Measurements from ENCODE around the gene KCTD20.

Gene KCTD20

GRCh38 chr6:36499918-36500317 is 57.1 kb downstream of the KCTD20 start:
- Histone ChIP-seq H3K4me1 (ENCODE audit: control insufficient read depth, low read depth, low read length) (no peaks in the 10 kb centered on the region), H3K9me3 (ENCODE audit: control insufficient read depth, low read depth, low read length) (no peaks in the 10 kb centered on the region), H3K36me3 (ENCODE audit: control insufficient read depth, low read depth, low read length) (peaks cover 23% of the 10 kb centered on the region), H3K27me3 (ENCODE audit: control insufficient read depth, insufficient read depth, low read length) (no peaks in the 10 kb centered on the region), H3K9ac (ENCODE audit: low read length) (no peak overlapping the region), H3K27ac (ENCODE audit: low read length) (no peak overlapping the region), H3K4me3 (ENCODE audit: low read length) (no peak overlapping the region)

- Histone ChIP-seq H3K27ac (ENCODE audit: low read length) (no peak overlapping the region), H3K9ac (ENCODE audit: low read length) (no peak overlapping the region), H3K36me3 (ENCODE audit: control insufficient read depth, low read depth, low read length) (peaks cover 20% of the 10 kb centered on the region), H3K9me3 (ENCODE audit: control insufficient read depth, low read depth, low read length) (no peaks in the 10 kb centered on the region), H3K27me3 (ENCODE audit: control insufficient read depth, insufficient read depth, low read length) (no peaks in the 10 kb centered on the region), H3K4me1 (ENCODE audit: control insufficient read depth, low read depth, low read length) (no peaks in the 10 kb centered on the region), H3K4me3 (ENCODE audit: low read length) (no peak overlapping the region)
These were observed 58.9 kb downstream of the KCTD20 start for GRCh38 chr6:36501686-36502085.

GRCh38 chr6:36504181-36504580 is 61.4 kb downstream of the KCTD20 start:
- peaks cover 11% of the 10 kb centered on the region for H3K36me3 ChIP-seq (ENCODE audit: control insufficient read depth, low read depth, low read length)
- no peaks in the 10 kb centered on the region for H3K9me3 ChIP-seq (ENCODE audit: control insufficient read depth, low read depth, low read length)
- no peak overlapping the region for H3K4me3 ChIP-seq (ENCODE audit: low read length)
- no peak overlapping the region for H3K9ac ChIP-seq (ENCODE audit: low read length)
- H3K4me1 ChIP-seq (ENCODE audit: control insufficient read depth, low read depth, low read length), result no peaks in the 10 kb centered on the region
- H3K27me3 ChIP-seq (ENCODE audit: control insufficient read depth, insufficient read depth, low read length), result no peaks in the 10 kb centered on the region
- no peak overlapping the region for H3K27ac ChIP-seq (ENCODE audit: low read length)

- no peaks in the 10 kb centered on the region for H3K9me3 ChIP-seq (ENCODE audit: control insufficient read depth, low read depth, low read length)
- no peaks in the 10 kb centered on the region for H3K27me3 ChIP-seq (ENCODE audit: control insufficient read depth, insufficient read depth, low read length)
- H3K4me3 ChIP-seq (ENCODE audit: low read length), result no peak overlapping the region
- H3K36me3 ChIP-seq (ENCODE audit: control insufficient read depth, low read depth, low read length), result peaks cover 11% of the 10 kb centered on the region
- H3K4me1 ChIP-seq (ENCODE audit: control insufficient read depth, low read depth, low read length), result no peaks in the 10 kb centered on the region
- H3K27ac ChIP-seq (ENCODE audit: low read length), result no peak overlapping the region
- no peak overlapping the region for H3K9ac ChIP-seq (ENCODE audit: low read length)
These were observed 62.2 kb downstream of the KCTD20 start for GRCh38 chr6:36504982-36505381.

- no peaks in the 10 kb centered on the region for H3K9me3 ChIP-seq (ENCODE audit: control insufficient read depth, low read depth, low read length)
- peaks cover 11% of the 10 kb centered on the region for H3K36me3 ChIP-seq (ENCODE audit: control insufficient read depth, low read depth, low read length)
- H3K9ac ChIP-seq (ENCODE audit: low read length), result no peak overlapping the region
- H3K27ac ChIP-seq (ENCODE audit: low read length), result no peak overlapping the region
- no peak overlapping the region for H3K4me3 ChIP-seq (ENCODE audit: low read length)
- H3K4me1 ChIP-seq (ENCODE audit: control insufficient read depth, low read depth, low read length), result no peaks in the 10 kb centered on the region
- H3K27me3 ChIP-seq (ENCODE audit: control insufficient read depth, insufficient read depth, low read length), result no peaks in the 10 kb centered on the region
These were observed 63.1 kb downstream of the KCTD20 start for GRCh38 chr6:36505744-36506534.

GRCh38 chr6:36506611-36507010 is 63.8 kb downstream of the KCTD20 start:
- Histone ChIP-seq H3K9me3 (ENCODE audit: control insufficient read depth, low read depth, low read length) (no peaks in the 10 kb centered on the region), H3K36me3 (ENCODE audit: control insufficient read depth, low read depth, low read length) (peaks cover 11% of the 10 kb centered on the region), H3K4me3 (ENCODE audit: low read length) (no peak overlapping the region), H3K4me1 (ENCODE audit: control insufficient read depth, low read depth, low read length) (no peaks in the 10 kb centered on the region), H3K27ac (ENCODE audit: low read length) (no peak overlapping the region), H3K27me3 (ENCODE audit: control insufficient read depth, insufficient read depth, low read length) (no peaks in the 10 kb centered on the region), H3K9ac (ENCODE audit: low read length) (no peak overlapping the region)

- no peaks in the 10 kb centered on the region for H3K27me3 ChIP-seq (ENCODE audit: control insufficient read depth, insufficient read depth, low read length)
- no peaks in the 10 kb centered on the region for H3K4me1 ChIP-seq (ENCODE audit: control insufficient read depth, low read depth, low read length)
- H3K27ac ChIP-seq (ENCODE audit: low read length), result no peak overlapping the region
- no peak overlapping the region for H3K9ac ChIP-seq (ENCODE audit: low read length)
- H3K9me3 ChIP-seq (ENCODE audit: control insufficient read depth, low read depth, low read length), result no peaks in the 10 kb centered on the region
- peaks cover 11% of the 10 kb centered on the region for H3K36me3 ChIP-seq (ENCODE audit: control insufficient read depth, low read depth, low read length)
- H3K4me3 ChIP-seq (ENCODE audit: low read length), result no peak overlapping the region
These were observed 65.7 kb downstream of the KCTD20 start for GRCh38 chr6:36508532-36508931.

- Histone ChIP-seq H3K27me3 (ENCODE audit: control insufficient read depth, insufficient read depth, low read length) (no peaks in the 10 kb centered on the region), H3K9ac (ENCODE audit: low read length) (no peak overlapping the region), H3K9me3 (ENCODE audit: control insufficient read depth, low read depth, low read length) (no peaks in the 10 kb centered on the region), H3K4me1 (ENCODE audit: control insufficient read depth, low read depth, low read length) (no peaks in the 10 kb centered on the region), H3K4me3 (ENCODE audit: low read length) (no peak overlapping the region), H3K36me3 (ENCODE audit: control insufficient read depth, low read depth, low read length) (peaks cover 16% of the 10 kb centered on the region), H3K27ac (ENCODE audit: low read length) (no peak overlapping the region)
These were observed 67.6 kb downstream of the KCTD20 start for GRCh38 chr6:36510365-36510764.

GRCh38 chr6:36514554-36515456 is 72.0 kb downstream of the KCTD20 start:
- Histone ChIP-seq H3K27me3 (ENCODE audit: control insufficient read depth, insufficient read depth, low read length) (no peaks in the 10 kb centered on the region), H3K9me3 (ENCODE audit: control insufficient read depth, low read depth, low read length) (no peaks in the 10 kb centered on the region), H3K27ac (ENCODE audit: low read length) (no peak overlapping the region), H3K4me3 (ENCODE audit: low read length) (no peak overlapping the region), H3K9ac (ENCODE audit: low read length) (no peak overlapping the region), H3K4me1 (ENCODE audit: control insufficient read depth, low read depth, low read length) (no peaks in the 10 kb centered on the region), H3K36me3 (ENCODE audit: control insufficient read depth, low read depth, low read length) (peaks cover 26% of the 10 kb centered on the region)

- H3K27ac ChIP-seq (ENCODE audit: low read length), result no peak overlapping the region
- H3K4me1 ChIP-seq (ENCODE audit: control insufficient read depth, low read depth, low read length), result no peaks in the 10 kb centered on the region
- peaks cover 36% of the 10 kb centered on the region for H3K36me3 ChIP-seq (ENCODE audit: control insufficient read depth, low read depth, low read length)
- no peak overlapping the region for H3K4me3 ChIP-seq (ENCODE audit: low read length)
- no peak overlapping the region for H3K9ac ChIP-seq (ENCODE audit: low read length)
- no peaks in the 10 kb centered on the region for H3K9me3 ChIP-seq (ENCODE audit: control insufficient read depth, low read depth, low read length)
- no peaks in the 10 kb centered on the region for H3K27me3 ChIP-seq (ENCODE audit: control insufficient read depth, insufficient read depth, low read length)
These were observed 73.0 kb downstream of the KCTD20 start for GRCh38 chr6:36515844-36516243.

GRCh38 chr6:36516559-36516958 is 73.8 kb downstream of the KCTD20 start:
- Histone ChIP-seq H3K27ac (ENCODE audit: low read length) (no peak overlapping the region), H3K36me3 (ENCODE audit: control insufficient read depth, low read depth, low read length) (peaks cover 42% of the 10 kb centered on the region), H3K9ac (ENCODE audit: low read length) (no peak overlapping the region)

More at GRCh38 chr6:36516559-36516958, 73.8 kb downstream of the KCTD20 start:
- H3K4me1 ChIP-seq (ENCODE audit: control insufficient read depth, low read depth, low read length), result no peaks in the 10 kb centered on the region
- no peaks in the 10 kb centered on the region for H3K27me3 ChIP-seq (ENCODE audit: control insufficient read depth, insufficient read depth, low read length)
- H3K9me3 ChIP-seq (ENCODE audit: control insufficient read depth, low read depth, low read length), result no peaks in the 10 kb centered on the region
- H3K4me3 ChIP-seq (ENCODE audit: low read length), result no peak overlapping the region
